Kidney tubule cell (primary cell): ENCODE results near the gene SECISBP2L.
A peak's percentile ranks its signal among the peaks of the same experiment; 100 is the strongest.
"Not testable (repeated sequence)": the region's sequence is repeated elsewhere in the genome, so short reads cannot be mapped to it uniquely, and the experiment has no call there.

ENCODE experiments used
- DNase-seq: peaks from one replicate; pipeline ENCODE4 v3.0.0-alpha.2; 2018; ENCODE audit warnings: low spot score

The SECISBP2L gene

GRCh38 chr15:49046220-49047102 is at the start of gene SECISBP2L:
SECISBP2L (minus strand) TSS chr15:49046446; CDS start chr15:49046299, 147 bp downstream.
- peak; percentile 97 for DNase-seq

GRCh38 chr15:49094923-49095322 is 48.7 kb upstream of the SECISBP2L start:
- DNase-seq, result no peak

- DNase-seq, result no peak
These were observed 47.2 kb upstream of the SECISBP2L start for GRCh38 chr15:49093252-49094105.

GRCh38 chr15:49088996-49089395 is 42.8 kb upstream of the SECISBP2L start:
- no peak for DNase-seq

- no peak for DNase-seq
These were observed 39.6 kb upstream of the SECISBP2L start for GRCh38 chr15:49085696-49086459.

GRCh38 chr15:49084285-49084570 is 38.0 kb upstream of the SECISBP2L start:
- DNase-seq, result no peak

GRCh38 chr15:49083401-49084284 is 37.4 kb upstream of the SECISBP2L start:
- DNase-seq, result no peak

- DNase-seq, result no peak
These were observed 36.7 kb upstream of the SECISBP2L start for GRCh38 chr15:49082960-49083359.

GRCh38 chr15:49079340-49080039 is 33.2 kb upstream of the SECISBP2L start:
- DNase-seq, result no peak

GRCh38 chr15:49075881-49076280 is 29.6 kb upstream of the SECISBP2L start:
- DNase-seq, result no peak

GRCh38 chr15:49074589-49075287 is 28.5 kb upstream of the SECISBP2L start:
- DNase-seq, result not testable (repeated sequence)

GRCh38 chr15:49066372-49066771 is 20.1 kb upstream of the SECISBP2L start:
- no peak for DNase-seq

GRCh38 chr15:49064884-49065283 is 18.6 kb upstream of the SECISBP2L start:
- DNase-seq, result no peak

- no peak for DNase-seq
These were observed 18.0 kb upstream of the SECISBP2L start for GRCh38 chr15:49064281-49064653.

GRCh38 chr15:49063402-49064280 is 17.4 kb upstream of the SECISBP2L start:
- no peak for DNase-seq

- no peak for DNase-seq
These were observed 16.7 kb upstream of the SECISBP2L start for GRCh38 chr15:49062900-49063299.

- no peak for DNase-seq
These were observed 14.7 kb upstream of the SECISBP2L start for GRCh38 chr15:49060710-49061495.

GRCh38 chr15:49059491-49059890 is 13.2 kb upstream of the SECISBP2L start:
- DNase-seq, result no peak
